Gastroesophageal sphincter (tissue), 4 donors: ENCODE data around the gene CLEC2B. TPM values are rescaled to one million over a fixed set of nuclear protein-coding genes. Genes with fewer than 3 reads are reported as not detected.

ENCODE experiments used
- ATAC-seq: fragments of 150-250 bp; one replicate; pipeline ENCODE4 v1.9.1; 2016; ENCODE audit warnings: mild to moderate bottlenecking, moderate library complexity
- H3K27ac ChIP-seq, 4 donors: fragments of 200-600 bp; sonication (generic) in 3 of 4; 1 replicate in 3 of 4; 2 replicates in 1 of 4; pipeline ENCODE4 v1.5.1; 2016 to 2019
- H3K27me3 ChIP-seq: fragments of 200-600 bp; sonication (generic); one replicate; pipeline ENCODE4 v1.5.1; 2019
- H3K36me3 ChIP-seq, 2 donors: fragments of 200-600 bp; sonication (generic); one replicate each; pipeline ENCODE4 v1.5.1; 2019; ENCODE audit warnings: control low read depth in 1 of 2
- H3K4me1 ChIP-seq, 3 donors: fragments of 200-600 bp; sonication (generic); 1 replicate in 2 of 3; 2 replicates in 1 of 3; pipeline ENCODE4 v1.5.1; 2016 to 2019; ENCODE audit warnings: control low read depth in 2 of 3
- H3K4me3 ChIP-seq, 2 donors: fragments of 200-600 bp; sonication (generic); one replicate each; pipeline ENCODE4 v1.5.1; 2019; ENCODE audit warnings: mild to moderate bottlenecking in 1 of 2, moderate library complexity in 1 of 2
- H3K9me3 ChIP-seq, 3 donors: fragments of 200-600 bp; sonication (generic); one replicate each; pipeline ENCODE4 v1.5.1; 2017 to 2019; ENCODE audit warnings: control low read depth in 2 of 3
- CTCF ChIP-seq, 4 experiments: fragments of 200-600 bp in 2 of 4; fragments of 450-650 bp in 2 of 4; sonication (generic) in 1 of 4; IDR thresholded peaks; one replicate each; pipeline ENCODE4 v1.5.1; 2017 to 2019; ENCODE audit warnings: antibody characterized with exemption in 4 of 4, mild to moderate bottlenecking in 2 of 4, moderate library complexity in 2 of 4
- EP300 ChIP-seq: sonication (generic); formaldehyde crosslinking; IDR thresholded peaks from one replicate; pipeline ENCODE4 v1.6.1; 2017; ENCODE audit warnings: antibody characterized with exemption, mild to moderate bottlenecking
- POLR2A ChIP-seq, 2 donors: fragments of 450-650 bp; IDR thresholded peaks; one replicate each; pipeline ENCODE4 v1.6.1; 2017; ENCODE audit warnings: antibody characterized with exemption in 2 of 2, mild to moderate bottlenecking in 2 of 2, moderate library complexity in 1 of 2
- POLR2AphosphoS5 ChIP-seq: sonication (generic); formaldehyde crosslinking; IDR thresholded peaks from one replicate; pipeline ENCODE4 v1.6.1; 2017; ENCODE audit warnings: antibody characterized with exemption
- WGBS, 2 donors: methylation state at CpG; one replicate each; pipeline ENCODE4 v1.1.5; 2018; ENCODE audit warnings: low coverage in 1 of 2; 5-methylcytosine and 5-hydroxymethylcytosine counted together
- total RNA-seq, 4 donors: library from RNA; depleted of rRNA; stranded (reverse); fragments of >200 nt; gene quantifications; one replicate each; pipeline ENCODE4 v1.1.0, GENCODE V29; 2016

The CLEC2B gene
- 10 to 100 TPM in 2 of 4 donors, 1 to 10 TPM in 2; 3.4 to 16.7 (median 8.9) TPM for total RNA-seq

- no peaks in the 10 kb centered on the region for H3K9me3 ChIP-seq
- TF ChIP-seq POLR2AphosphoS5 (peak; percentile 51), CTCF (IDR thresholded peaks at IDR 0.05) (no peak), EP300 (no peak)
- H3K36me3 ChIP-seq, result no peaks in the 10 kb centered on the region
- no peaks in the 10 kb centered on the region for H3K4me1 ChIP-seq
- H3K27ac ChIP-seq, result peak within 1 kb of the TSS; percentile 52 to 76 (median 74)
- no peaks in the 10 kb centered on the region for H3K27me3 ChIP-seq
- peak within 1 kb of the TSS; percentile 42 to 64 for H3K4me3 ChIP-seq
- WGBS, 2 donors, result 13 to 15% methylated on average over 8 to 11 of the region's 11 CpGs
- peak; percentile 78 for ATAC-seq
Measured at GRCh38 chr12:9869307-9870161, at the start of gene CLEC2B. Gene CLEC2B, minus strand, starts transcription at chr12:9869354.

DNA sequence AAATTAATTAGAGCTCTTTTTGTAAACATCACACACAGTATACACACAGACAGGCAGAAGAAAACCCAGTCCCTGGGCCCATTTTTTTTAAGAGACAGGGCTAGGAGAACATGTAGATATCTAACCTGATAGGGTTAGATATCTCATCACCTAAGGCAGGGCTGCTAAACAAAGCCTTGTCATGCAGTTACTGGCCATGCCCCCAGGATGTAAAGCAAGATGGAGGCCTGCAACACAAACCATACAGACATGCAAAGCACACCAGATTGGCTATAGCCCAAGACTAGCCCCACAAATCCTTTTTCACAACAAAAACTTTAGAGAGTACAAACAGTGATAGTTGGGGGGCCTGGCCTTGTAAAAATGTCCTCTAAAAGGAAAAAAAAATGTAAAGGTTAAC lies 42.6 kb upstream of the CLEC2B start:
- ATAC-seq, result no peak
- Histone ChIP-seq H3K27me3 (no peaks in the 10 kb centered on the region), H3K27ac (no peak overlapping the region), H3K36me3 (no peaks in the 10 kb centered on the region), H3K4me3 (no peak overlapping the region), H3K9me3 (peaks cover 0 to 29% (median 0%) of the 10 kb centered on the region in 3 donors), H3K4me1 (no peaks in the 10 kb centered on the region)
- TF ChIP-seq POLR2AphosphoS5 (no peak), CTCF (IDR thresholded peaks at IDR 0.05) (no peak), POLR2A (IDR thresholded peaks at IDR 0.05) (no peak), EP300 (no peak)

GRCh38 chr12:9910716-9911421 lies 41.7 kb upstream of the CLEC2B start:
- peaks cover 0 to 29% (median 0%) of the 10 kb centered on the region in 3 donors for H3K9me3 ChIP-seq
- ATAC-seq, result no peak
- no peaks in the 10 kb centered on the region for H3K4me1 ChIP-seq
- no peak overlapping the region for H3K27ac ChIP-seq
- H3K4me3 ChIP-seq, result no peak overlapping the region
- TF ChIP-seq EP300 (no peak), POLR2A (IDR thresholded peaks at IDR 0.05) (no peak), POLR2AphosphoS5 (no peak), CTCF (IDR thresholded peaks at IDR 0.05) (no peak)
- 67 to 100% methylated on average over 2 to 6 of the region's 7 CpGs for WGBS, 2 donors
- H3K36me3 ChIP-seq, result no peaks in the 10 kb centered on the region
- no peaks in the 10 kb centered on the region for H3K27me3 ChIP-seq

DNA sequence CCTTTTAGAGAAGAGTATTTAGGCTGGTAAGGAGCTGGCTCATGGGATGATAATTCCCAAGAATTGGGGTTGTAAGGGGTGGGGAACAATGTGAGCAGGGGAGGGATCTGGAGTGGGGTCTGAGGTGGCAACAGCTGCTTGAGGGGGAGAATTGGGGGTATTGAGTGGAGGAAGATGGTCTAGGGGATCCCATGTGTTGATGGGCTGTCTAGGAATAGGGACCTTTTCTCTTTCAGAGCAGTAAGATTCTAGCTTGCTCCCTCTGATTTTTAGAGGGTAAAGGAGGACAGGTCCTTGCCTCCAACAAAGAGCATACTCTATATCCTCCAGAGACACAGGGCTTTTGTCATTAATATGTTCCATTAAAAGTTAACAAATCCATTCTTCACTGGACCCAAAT lies 40.6 kb upstream of the CLEC2B start:
- no peak overlapping the region for H3K4me3 ChIP-seq
- H3K27me3 ChIP-seq, result no peaks in the 10 kb centered on the region
- H3K4me1 ChIP-seq, result no peaks in the 10 kb centered on the region
- peaks cover 0 to 29% (median 0%) of the 10 kb centered on the region in 3 donors for H3K9me3 ChIP-seq
- no peak for ATAC-seq
- no peaks in the 10 kb centered on the region for H3K36me3 ChIP-seq
- TF ChIP-seq POLR2AphosphoS5, result no peak
- no peak for TF ChIP-seq CTCF (IDR thresholded peaks at IDR 0.05)
- TF ChIP-seq POLR2A (IDR thresholded peaks at IDR 0.05), result no peak
- TF ChIP-seq EP300, result no peak
- H3K27ac ChIP-seq, result no peak overlapping the region

- WGBS, 2 donors, result 91 to 92% methylated on average over 2 to 4 of the region's 4 CpGs
- no peak for ATAC-seq
- H3K27ac ChIP-seq, result no peak overlapping the region
- H3K4me3 ChIP-seq, result no peak overlapping the region
- no peaks in the 10 kb centered on the region for H3K27me3 ChIP-seq
- no peaks in the 10 kb centered on the region for H3K4me1 ChIP-seq
- H3K36me3 ChIP-seq, result no peaks in the 10 kb centered on the region
- TF ChIP-seq POLR2A (IDR thresholded peaks at IDR 0.05) (no peak), CTCF (IDR thresholded peaks at IDR 0.05) (no peak), POLR2AphosphoS5 (no peak)
- peaks cover 0 to 29% (median 0%) of the 10 kb centered on the region in 3 donors for H3K9me3 ChIP-seq
Measured at GRCh38 chr12:9908350-9908749, 39.2 kb upstream of the CLEC2B start.
